DMS 273 treated with DMSO at 0.1 percent for 48 hours (cell line): ENCODE results near the gene HIPK2.
A peak's percentile ranks its signal among the peaks of the same experiment; 100 is the strongest.

Experiments
- DNase-seq: peaks from one replicate; lab custom pipeline; 2025; lab: John Stamatoyannopoulos, UW

Gene HIPK2

DNA sequence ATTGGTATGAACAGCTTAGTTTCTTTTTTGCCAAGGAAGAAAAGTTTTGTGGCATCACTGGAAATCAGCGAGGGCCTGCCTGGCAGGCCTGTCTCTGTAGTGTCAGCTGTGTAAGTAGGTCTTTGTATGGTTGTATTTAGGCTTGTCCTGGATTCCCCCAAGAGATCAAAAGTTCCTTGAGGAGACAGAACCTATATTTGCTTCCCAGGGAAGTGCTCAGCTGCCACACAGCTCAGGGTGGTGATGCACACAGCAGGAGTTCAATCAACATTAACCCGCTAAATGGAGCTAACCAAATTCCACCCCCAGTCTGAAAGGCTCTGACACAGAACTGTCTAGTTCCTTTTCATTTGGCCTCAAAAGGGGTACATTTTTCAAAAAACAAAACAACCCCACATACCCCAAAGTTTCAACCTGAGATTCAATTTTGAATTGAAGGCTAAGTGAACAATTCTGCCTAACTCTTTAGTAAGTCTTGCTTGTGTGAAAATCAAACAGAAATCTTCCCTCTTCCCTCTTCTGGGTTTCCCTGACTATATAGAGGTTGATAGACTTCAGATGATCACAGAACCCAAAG lies 129.9 kb downstream of the HIPK2 start:
- DNase-seq = no peak

DNA sequence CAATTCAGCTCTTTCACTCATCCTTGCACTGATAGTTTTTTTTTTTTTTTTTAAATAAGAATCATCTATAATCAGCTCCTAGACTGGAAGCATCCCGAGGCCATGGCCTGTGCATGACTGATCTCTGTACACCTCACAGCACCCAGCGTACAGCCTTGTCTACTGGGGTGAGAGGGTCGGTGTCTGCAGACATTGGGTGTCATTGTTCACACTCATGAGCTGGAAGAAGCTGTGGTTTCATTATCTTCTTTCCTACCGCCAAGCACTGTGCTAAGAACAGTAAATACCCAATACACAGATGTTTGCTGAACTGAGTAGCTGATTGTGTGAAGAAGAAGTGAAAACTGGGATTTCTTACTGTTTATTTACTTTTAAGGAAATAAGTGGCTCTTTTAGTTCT lies 130.7 kb downstream of the HIPK2 start:
- no peak for DNase-seq

DNA sequence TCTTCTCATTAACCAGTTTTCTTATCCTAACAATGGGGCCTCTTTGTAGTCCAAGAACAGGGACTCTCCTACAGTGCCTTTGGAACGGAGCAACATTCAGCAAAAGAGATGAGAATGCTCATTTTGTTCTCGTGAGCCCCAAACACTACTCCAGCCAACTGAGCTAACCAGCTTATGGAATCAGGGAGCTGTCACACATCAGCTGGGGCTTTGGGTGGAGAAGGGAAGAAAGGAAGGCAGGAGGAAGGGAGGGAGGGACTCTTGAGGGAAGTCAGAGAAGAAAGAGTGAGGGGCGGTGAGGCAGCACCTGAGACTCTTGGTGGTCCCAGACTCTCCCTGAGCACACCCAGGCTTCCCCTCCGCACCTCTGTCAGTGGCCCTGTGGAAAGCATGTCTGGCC lies 131.2 kb downstream of the HIPK2 start:
- DNase-seq = no peak

DNA sequence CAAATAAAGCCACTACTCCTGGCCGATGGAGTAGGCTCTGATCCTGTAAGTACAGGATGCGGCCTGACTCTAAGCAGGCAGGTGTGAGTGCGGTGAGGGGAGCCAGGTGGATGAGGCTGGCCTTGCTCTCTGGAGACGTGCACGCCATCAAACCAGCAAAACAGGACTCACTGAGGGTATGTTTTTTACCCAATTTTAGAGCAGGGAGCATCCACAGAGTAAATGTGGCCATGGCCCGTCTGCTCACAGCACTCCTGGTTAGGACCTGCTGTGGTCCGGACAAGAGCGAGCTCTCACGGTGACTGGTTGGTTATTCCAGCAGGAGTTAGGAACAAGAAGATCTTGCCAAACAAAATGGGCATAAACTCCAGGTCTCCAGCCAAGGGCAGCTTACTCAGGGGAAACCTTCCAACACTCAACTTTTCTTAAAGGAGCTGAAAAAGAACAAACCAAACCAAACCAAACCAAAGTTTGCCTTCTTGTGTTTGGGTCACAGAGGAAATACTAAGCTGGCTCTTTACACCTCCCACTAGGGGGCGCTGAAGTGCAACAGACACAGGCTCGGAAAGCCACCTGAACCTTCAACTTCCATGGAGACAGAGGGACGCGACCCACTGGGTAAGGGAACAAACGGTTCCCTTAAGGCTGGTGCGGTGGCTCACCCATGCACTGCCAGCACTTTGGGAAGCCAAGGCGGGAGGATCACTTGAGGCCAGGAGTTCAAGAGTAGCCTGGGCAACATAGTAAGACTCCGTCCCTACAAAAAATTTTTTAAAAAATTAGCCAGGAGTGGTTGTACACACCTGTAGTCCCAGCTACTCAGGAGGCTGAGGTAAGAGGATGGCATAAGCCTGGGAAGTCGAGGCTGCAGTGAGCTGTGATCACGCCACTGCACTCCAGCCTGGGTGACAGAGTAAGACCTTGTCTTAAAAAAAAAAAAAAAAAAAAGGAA lies 131.9 kb downstream of the HIPK2 start:
- DNase-seq = peak; percentile 18

DNA sequence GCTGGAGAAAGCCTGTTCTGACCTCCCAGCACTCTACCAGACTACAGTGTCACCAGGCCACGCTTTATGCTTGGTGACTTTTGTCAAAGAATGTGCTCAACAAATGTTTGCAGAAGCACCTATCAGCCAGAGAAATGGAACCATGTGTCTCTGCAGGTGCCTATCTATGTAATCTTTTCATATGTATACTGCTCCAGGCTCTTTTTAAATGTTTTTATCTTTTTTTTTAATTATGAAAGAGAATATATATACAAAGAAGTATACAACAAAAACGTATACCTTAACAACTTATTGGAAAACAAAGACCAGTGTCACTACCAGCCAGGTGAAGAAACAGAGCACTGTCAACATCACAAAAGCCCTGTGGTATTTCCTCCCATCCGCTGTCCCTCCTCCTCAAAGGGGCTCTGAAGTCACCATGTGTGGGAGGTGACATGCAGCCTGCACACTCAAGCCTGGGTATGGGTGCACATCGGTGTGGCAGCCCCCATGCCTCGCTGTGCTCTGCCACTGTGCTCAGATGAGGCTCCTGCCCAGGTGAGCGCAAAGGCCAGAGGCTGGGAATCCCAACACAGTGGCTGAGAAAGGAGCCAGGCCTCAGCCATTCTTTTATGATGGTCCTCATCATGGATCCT lies 133.7 kb downstream of the HIPK2 start:
- no peak for DNase-seq

DNA sequence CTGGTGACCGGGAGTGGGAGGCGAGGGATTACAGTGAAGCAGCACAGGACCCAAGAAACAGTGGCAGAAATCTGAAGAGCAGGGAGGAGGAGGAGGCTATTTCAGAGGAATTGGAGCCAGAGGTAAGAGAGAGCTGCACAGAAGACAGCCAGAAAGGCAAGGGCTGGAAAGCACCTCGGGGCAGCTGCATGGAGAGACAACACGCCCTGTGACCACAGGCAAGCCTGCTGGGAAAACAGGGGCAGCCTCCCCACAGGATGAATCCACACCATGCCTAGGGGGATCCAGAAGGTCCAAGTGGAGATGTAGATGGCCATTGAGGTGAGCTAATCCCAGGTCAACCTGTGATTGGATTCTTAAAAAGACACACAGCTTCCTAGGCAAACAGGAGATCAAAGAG lies 135.5 kb downstream of the HIPK2 start:
- no peak for DNase-seq

DNA sequence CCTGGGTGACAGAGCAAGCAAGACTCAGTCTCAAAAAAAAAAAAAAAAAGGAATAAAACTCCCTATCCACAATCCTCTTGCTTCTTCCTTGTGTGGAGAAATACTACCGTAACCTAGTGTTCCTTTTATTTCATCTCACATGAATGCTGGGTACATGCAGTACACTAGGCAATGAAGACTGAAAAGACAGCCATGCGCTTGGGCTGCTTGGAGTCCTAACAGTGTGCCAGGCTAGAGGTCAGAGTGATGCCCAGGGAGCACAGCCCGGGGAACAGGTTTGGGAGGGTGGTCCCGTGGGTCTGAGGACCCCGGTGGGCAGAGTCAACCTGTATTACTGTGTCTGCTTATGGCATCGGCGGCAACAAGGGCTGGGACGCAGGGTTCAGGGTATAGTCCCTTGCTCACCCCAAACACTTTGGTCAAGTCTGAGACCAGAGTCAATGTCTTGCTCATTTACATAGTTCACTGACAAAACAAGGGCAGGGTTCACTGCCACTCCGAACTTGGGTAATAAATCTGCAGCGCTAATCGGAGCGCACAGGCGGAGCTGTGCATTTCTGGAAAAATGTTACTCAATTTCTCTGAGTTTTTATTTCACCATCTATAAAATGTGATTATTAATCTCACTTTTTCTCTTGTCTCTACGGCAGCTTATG lies 136.3 kb downstream of the HIPK2 start:
- no peak for DNase-seq

DNA sequence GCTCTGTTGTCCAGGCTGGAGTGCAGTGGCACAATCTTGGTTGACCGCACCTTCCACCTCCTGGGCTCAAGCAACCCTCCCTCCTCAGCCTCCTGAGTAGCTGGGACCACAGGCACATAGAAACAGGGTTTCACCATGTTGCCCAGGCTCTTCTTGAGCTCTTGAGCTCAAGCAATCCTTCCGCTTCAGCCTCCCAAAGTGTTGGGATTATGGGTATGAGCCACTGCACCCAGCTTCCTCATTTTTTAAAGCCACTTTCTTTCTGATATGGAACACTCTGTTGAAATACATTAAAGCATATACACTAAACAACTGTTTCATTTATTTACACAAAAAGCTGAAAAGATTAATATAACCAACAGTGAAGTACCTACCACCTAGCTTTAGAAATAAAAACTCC lies 137.1 kb downstream of the HIPK2 start:
- no peak for DNase-seq

DNA sequence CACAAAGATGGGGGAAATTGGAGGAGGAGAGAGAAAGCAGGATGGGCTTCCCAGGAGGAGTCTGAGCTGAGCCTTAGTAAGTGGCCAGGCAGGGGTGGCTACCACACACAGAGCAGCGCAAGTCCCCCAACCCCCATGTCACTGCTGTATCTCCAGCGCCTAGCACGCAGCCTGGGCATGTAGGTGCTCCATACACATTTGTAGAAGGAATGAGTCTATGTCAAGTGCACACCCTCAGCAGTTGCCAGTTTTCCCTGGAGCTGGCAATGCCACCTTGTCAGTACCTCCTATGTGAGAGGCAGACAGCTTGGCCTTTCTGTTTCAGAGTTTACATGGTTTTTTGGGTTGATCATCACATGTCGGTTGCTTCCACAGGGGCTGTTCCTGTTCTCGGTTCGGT lies 138.2 kb downstream of the HIPK2 start:
- DNase-seq = no peak

DNA sequence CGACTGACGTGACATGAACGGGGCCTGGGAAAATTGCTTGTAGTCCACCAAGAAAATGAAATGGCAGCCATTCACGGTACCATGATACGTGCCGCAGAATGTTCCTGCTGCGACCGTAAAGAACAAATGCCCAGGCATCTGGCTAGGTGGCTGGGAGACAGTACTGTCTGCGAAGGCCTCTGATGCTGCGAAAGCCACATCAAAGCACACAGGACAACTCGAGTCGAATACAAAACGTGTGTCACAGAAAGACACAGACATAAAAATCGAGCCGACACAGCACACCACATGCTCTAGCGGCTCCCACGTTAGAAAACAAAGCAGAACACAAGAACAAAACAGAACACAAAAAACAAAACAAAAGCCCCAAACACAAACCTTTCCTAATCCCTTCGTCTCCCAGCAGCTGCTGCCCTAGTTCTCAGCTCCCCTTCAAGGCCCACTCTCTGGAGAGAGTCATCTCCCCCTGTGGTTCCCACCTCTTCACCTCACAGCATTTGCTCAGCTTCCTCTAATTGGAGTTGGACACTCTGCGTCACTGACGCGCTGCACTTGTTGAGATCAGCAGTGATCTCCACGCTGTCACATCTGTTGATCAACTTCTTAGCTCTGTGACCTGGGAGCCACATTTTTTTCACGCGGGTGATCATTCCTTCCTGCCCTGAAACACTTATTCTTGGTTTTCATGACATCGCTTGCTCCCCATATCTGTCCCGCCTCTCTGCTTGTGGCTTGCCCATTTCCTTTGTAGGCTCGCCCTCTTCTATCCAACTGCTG lies 142.1 kb downstream of the HIPK2 start:
- DNase-seq = no peak

DNA sequence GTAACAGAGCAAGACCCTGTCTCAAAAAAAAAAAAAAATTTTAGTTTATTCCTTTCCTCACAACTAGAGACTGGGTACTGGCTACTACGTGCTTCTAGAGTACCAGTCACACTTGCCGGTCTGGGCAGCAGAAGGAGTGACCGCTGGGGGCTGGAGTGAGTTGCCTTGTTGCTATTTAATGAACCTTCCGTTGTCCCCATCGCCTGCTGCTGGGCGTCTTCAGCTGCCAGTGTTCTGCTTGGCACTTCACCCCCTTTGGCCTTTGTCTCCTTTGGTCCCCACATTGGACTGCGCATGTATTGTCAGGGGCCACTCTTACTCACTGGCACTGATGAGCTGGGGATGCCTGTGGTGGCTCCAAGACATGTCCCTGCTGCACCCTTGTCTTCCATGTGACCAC lies 143.7 kb downstream of the HIPK2 start:
- DNase-seq = no peak

DNA sequence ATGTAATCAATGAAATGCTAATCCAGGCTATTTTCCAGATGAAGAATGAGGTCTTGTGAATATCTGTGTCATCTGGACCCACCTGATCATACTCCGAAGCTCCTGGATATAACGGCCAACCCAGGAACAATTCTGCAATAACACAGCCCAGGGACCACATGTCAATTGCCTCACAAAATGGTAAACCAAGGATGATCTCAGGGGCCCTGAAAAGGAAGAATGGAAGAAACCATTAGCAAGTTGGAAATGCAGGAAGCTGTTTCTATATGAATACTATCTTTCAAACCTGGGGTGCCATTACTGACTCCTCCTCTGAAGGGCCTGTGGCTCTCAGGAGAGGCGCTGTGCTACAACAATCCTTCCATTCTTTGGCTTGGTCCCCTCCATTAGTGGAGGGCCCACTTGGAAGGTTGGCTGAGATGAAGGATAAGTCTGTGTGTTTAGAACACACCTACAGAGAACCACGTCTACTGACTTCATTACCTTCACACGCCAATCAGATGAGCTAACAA lies 146.2 kb downstream of the HIPK2 start:
- DNase-seq = no peak

DNA sequence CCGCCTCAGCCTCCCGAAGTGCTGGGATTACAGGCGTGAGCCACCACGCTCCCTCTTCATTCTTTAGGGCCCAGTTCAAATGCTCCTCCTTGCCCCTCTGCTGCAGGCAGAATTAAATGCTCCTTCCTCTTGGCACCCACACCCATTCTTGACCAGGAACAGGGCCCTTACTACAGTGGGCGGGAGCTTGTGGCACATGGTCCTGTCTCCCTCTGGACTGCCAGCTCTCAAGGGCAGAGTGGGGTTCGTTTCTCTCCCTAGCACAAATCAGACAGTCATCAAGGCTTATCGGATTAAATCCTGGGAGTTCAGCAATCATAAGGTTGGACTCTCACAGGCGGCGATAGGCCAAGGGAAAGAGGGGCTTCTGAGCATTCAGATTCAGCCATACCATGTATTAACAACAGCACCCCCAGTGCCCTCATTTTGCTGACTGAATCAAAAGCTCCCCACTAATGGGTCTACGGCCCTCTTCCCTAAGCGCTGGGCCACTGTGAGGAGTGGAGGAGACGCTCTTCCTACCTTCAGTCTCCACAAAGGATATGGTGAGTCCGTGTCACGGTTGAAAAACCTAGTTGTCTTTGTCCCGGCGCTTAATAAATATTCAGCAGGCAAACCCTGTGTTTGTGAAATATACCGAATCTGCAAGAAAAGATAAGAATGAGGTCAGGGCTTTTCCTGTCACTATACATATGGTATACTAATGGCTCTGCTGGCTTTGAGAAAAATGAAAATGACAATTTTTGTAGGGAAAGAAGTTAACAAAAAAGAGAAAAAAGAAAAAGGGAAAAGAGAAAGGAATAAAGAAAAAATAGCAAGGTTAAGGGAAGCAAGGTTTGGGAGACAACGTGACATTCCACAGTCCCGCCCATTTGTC lies 146.9 kb downstream of the HIPK2 start:
- DNase-seq = no peak

DNA sequence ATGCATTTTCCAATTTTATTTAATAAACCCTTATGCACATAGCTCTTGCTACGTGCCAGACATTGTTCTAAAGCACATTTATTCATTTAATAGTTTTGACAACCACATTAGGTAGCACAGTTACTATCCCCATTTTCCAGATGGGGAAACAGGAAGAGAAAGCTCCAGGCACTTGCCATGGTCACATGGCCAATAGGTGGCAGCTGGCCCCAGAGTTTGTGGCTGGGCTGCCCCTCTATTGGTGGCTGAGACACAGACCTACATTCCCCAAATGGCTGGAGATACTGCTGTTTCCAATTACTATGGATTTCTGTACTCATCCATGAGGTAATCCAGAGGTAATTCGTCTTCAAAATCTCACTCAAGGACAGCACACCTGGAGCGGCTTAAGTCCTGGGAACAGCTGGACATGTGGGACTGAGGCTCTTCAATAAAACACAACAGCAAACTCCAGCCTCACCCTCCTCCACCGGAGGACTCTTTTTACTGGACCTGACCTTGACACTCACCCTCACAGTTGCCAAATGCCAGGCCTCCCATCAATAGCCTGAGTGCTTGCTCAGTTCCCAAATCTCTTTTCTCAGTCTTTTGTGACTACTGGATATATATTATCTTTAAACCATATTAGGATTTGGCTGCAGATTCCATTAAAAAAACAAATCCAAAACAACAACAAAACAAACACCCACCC lies 148.3 kb downstream of the HIPK2 start:
- DNase-seq = no peak

DNA sequence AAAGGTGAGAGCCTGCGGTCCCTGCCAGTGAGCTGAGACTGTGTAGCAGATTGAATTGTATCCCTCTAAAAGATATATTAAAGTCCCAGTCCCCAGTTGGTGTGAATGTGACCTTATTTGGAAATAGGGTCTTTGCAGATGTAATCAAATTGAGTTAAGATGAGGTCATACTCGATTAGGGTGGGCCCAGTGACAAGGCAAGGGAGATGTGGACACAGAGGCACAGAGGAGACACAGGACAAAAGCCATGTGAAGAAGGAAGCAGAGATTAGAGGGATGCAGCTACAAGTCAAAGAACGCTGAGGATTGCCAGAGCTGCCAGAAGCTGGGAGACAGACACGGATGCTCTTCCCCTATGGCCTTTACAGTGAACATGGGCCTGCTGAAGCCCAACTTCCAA lies 150.0 kb downstream of the HIPK2 start:
- no peak for DNase-seq

DNA sequence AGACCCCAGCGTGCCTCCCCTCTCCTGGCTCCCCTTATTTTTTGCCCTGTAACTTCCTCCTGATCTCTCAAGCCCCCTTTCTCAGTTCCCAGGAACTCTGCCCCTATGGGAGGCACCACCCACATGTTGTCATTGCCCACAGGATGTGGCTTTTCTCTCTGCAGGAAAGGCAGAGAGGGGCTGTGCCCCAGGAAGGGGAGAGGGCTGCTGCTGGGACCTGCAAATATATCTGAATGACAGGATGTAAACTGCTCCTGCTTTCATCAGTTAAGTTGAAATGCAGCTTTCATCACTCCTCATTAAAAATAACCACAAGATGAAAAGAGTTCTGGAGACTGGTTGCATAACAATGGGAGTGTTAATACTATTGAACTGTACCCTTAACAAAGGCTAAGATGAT lies 151.0 kb downstream of the HIPK2 start:
- DNase-seq = no peak

DNA sequence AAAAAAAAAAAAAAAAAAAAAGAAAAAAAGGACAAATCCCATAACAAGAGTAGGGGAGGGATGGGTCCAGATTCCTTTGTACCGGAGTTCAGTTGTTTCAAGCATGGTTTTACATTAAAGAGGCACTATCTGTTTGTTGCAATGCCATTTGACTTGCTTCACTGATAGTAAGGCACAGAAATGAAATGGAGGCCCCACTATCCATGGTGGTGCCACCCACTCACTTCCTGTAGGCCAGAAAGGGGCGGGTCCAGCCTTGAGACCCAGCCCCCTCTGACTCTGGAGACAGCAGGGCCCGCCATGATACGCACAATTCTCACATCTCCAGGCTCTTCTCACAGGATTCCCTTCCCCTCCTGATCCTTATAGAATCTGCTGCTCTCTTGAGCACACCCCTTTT lies 154.3 kb downstream of the HIPK2 start:
- DNase-seq = no peak

DNA sequence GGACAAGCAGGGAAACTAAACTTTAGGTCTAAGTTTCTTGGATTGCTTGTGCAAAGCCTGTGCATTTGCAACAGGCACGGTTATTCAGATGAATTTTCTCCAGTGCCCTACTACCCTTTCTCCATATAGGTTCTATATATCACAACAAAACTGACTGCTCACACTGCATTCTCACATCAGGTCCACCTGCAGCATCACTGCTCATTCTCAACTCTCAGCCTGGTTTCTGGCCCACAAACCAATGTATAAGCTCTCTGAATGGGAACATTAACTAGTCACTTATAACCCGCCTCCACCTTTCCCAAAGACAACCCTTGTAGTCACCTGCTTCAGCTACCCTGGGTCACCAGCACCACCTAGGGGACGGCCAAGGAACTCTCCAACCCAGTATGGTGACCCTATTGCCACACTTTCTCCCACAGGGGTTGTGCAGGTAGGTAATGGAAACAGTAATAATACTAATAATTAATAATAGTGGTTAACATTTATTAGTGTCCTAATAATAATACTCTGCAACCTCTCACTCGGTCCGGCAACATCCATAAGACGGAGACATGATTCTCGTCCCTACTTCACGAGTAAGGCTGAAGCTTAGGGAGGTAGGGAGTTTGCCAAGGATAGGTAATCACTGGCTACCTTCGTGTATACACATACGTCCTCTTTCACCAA lies 157.0 kb downstream of the HIPK2 start:
- no peak for DNase-seq

DNA sequence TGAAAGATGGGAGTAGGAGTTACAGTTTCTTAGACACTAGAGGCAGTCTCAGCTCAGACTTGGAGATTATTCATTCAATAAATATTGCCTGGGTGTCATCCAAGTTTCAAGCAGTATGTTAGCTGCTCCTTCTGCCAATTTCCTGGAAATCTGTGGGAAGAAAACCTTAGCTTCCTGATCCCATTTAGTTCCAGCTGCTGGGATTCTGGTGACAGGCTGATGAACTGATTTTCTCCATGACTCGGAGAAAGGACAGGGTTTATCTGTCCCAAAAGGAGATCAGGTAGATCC lies 158.5 kb downstream of the HIPK2 start:
- DNase-seq = no peak
